K562 (cell line): Measurements from ENCODE around the gene HJV. TPM values are rescaled to one million over a fixed set of nuclear protein-coding genes. Genes with fewer than 3 reads are reported as not detected.

ENCODE experiments used
- ARHGAP35 ChIP-seq: fragments of 450-650 bp; IDR thresholded peaks from 2 replicates; pipeline ENCODE4 v1.6.1; 2018; ENCODE audit not compliant: partially characterized antibody
- ATF7 ChIP-seq: fragments of 450-650 bp; IDR thresholded peaks from 2 replicates; pipeline ENCODE4 v1.7.1; 2014; ENCODE audit warnings: mild to moderate bottlenecking, moderate library complexity
- C11orf30 ChIP-seq: fragments of 450-650 bp; IDR thresholded peaks from 2 replicates; pipeline ENCODE4 v1.6.1; 2016; ENCODE audit warnings: low read depth, mild to moderate bottlenecking
- CREM ChIP-seq: IDR thresholded peaks from 2 replicates; pipeline ENCODE4 v1.6.1; 2014; ENCODE audit warnings: antibody characterized with exemption, low read depth
- EZH2 ChIP-seq: IDR thresholded peaks from 2 replicates; pipeline ENCODE4 v1.6.1; 2012; ENCODE audit warnings: low read depth, mild to moderate bottlenecking, inconsistent platforms, low read length, borderline replicate concordance
- JUND ChIP-seq, 2 experiments: IDR thresholded peaks; 2 replicates in 1 of 2; 3 replicates in 1 of 2; pipeline ENCODE4 v1.6.1; 2011; ENCODE audit warnings: borderline replicate concordance in 2 of 2, low read depth in 2 of 2, low read length in 2 of 2, improper control_type of control experiment in 1 of 2, missing biosample characterization in 1 of 2, missing genetic modification characterization in 1 of 2, missing genetic modification reagents in 1 of 2
- MYBL2 ChIP-seq, 2 experiments: fragments of 450-650 bp in 1 of 2; sonication (generic) in 1 of 2; formaldehyde crosslinking in 1 of 2; IDR thresholded peaks; 2 replicates each; pipeline versions ENCODE4 v1.6.1 to v1.8.1; 2017 to 2022; ENCODE audit warnings: borderline replicate concordance in 1 of 2, inconsistent platforms in 1 of 2, low read depth in 1 of 2, mild to moderate bottlenecking in 1 of 2, missing genetic modification reagents in 1 of 2, moderate library complexity in 1 of 2
- POLR2A ChIP-seq: fragments of 450-650 bp; conservative IDR thresholded peaks from 2 replicates; pipeline ENCODE4 v1.6.1; 2016
- POLR2B ChIP-seq: fragments of 450-650 bp; IDR thresholded peaks from 2 replicates; pipeline ENCODE4 v1.6.1; 2018; ENCODE audit warnings: low read depth; ENCODE audit not compliant: partially characterized antibody
- RBFOX2 ChIP-seq: fragments of 200-400 bp; formaldehyde crosslinking; IDR thresholded peaks from 2 replicates; pipeline ENCODE4 v1.6.1; 2017; ENCODE audit warnings: low read depth, mild to moderate bottlenecking, low read length, moderate library complexity
- RCOR1 ChIP-seq, 2 experiments: IDR thresholded peaks; 2 replicates each; pipeline ENCODE4 v1.6.1; 2012; ENCODE audit warnings: low read depth in 2 of 2, low read length in 2 of 2, borderline replicate concordance in 1 of 2, improper control_type of control experiment in 1 of 2
- SIN3B ChIP-seq: fragments of 450-650 bp; IDR thresholded peaks from 2 replicates; pipeline ENCODE4 v1.6.1; 2017; ENCODE audit warnings: low read depth, mild to moderate bottlenecking, moderate library complexity
- SRSF7 ChIP-seq: fragments of 200-400 bp; formaldehyde crosslinking; optimal IDR thresholded peaks from 2 replicates; pipeline ENCODE3; 2017; ENCODE audit warnings: mild to moderate bottlenecking, low read depth, low read length
- ZNF146 ChIP-seq: IDR thresholded peaks from one replicate; pipeline ENCODE4 v1.6.1; 2018; ENCODE audit warnings: missing compliant biosample characterization; ENCODE audit not compliant: unreplicated experiment
- ZNF232 ChIP-seq: sonication (generic); formaldehyde crosslinking; IDR thresholded peaks from 2 replicates; pipeline ENCODE4 v1.8.0; 2022; ENCODE audit warnings: mild to moderate bottlenecking, missing genetic modification reagents
- ZNF324 ChIP-seq: fragments of 250-450 bp; sonication (Bioruptor Pico); IDR thresholded peaks from 2 replicates; pipeline ENCODE4 v1.4.0; 2020; ENCODE audit warnings: mild to moderate bottlenecking
- polyA plus RNA-seq, 8 experiments: library from polyadenylated mRNA; depleted of rRNA in 4 of 8; stranded (reverse) in 5 of 8; unstranded in 3 of 8; fragments of >200 nt; fragmentation: Nextera tagmentation in 2 of 8; fragmentation: Illumina TruSeq in 1 of 8; extraction: Ambion mirVana in 2 of 8; extraction: Trizol in 1 of 8; gene quantifications; 2 replicates each; pipeline versions ENCODE4 v1.2.1 to v1.2.3, GENCODE V29; 2011 to 2014; ENCODE audit warnings: inconsistent platforms in 1 of 8, missing spikeins in 1 of 8
- total RNA-seq, 7 experiments: library from RNA; depleted of rRNA in 6 of 7; stranded (reverse); fragments of >200 nt in 6 of 7; fragmentation: Illumina TruSeq in 2 of 7; extraction: Trizol in 2 of 7; gene quantifications; 2 replicates each; pipeline versions ENCODE4 v1.2.1 to v1.2.3, GENCODE V29; 2011 to 2021; ENCODE audit warnings: low replicate concordance in 1 of 7
- TF ChIP-seq, protein P1 (sequence below): fragments of 250-450 bp; sonication (Bioruptor Pico); IDR thresholded peaks from 2 replicates; pipeline ENCODE4 v1.5.0; 2022; ENCODE audit warnings: mild to moderate bottlenecking
- TF ChIP-seq, protein P2 (sequence below): IDR thresholded peaks from 2 replicates; pipeline ENCODE4 v1.6.1; 2011; ENCODE audit not compliant: insufficient read length; ENCODE audit errors: extremely low read depth
- TF ChIP-seq, protein P3 (sequence below): sonication (generic); formaldehyde crosslinking; IDR thresholded peaks from 2 replicates; pipeline ENCODE4 v1.8.1; 2022; ENCODE audit warnings: missing genetic modification reagents
- TF ChIP-seq, protein P4 (sequence below), 2 experiments: fragments of 150-350 bp in 1 of 2; IDR thresholded peaks; 2 replicates each; pipeline ENCODE4 v1.6.1; 2012 to 2016; ENCODE audit warnings: low read depth in 2 of 2, low read length in 2 of 2, mild to moderate bottlenecking in 1 of 2, moderate library complexity in 1 of 2

Gene HJV
- total and polyA plus RNA-seq, 9 of the 15 experiments (the other 6 are each of a cell fraction or from before 2014, with no cell fraction given), result 1.0 to 6.6 (median 2.4) TPM

DNA sequence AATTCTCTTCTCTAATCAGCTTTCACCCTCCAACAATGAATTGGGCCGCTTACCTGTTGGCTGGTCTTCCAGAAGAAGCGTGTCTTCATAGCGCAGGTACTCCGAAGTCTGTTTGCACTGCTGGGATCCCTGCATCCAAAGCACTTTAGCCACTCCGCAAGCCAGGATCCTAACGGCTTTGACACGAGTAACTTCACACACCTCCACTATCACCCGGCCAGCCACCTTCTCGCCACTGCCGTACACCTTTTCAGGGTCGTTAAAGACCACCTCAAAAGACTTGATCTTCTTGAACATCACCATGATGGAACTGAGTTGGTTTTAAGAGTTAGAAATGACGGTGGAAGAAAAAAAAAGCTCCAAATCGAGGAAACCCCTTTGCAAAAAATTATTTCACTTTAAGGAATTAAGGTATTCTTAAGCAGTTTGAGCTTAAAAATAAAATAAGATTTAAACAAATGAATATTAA is 25.5 kb downstream of the HJV start (continued):
- TF ChIP-seq EZH2, result no peak
- TF ChIP-seq MYBL2 (IDR thresholded peaks at IDR 0.05; ENCODE audit: low read depth), result no peak
- no peak for TF ChIP-seq MYBL2 (CRISPR knock-in tag; IDR thresholded peaks at IDR 0.05; ENCODE audit: borderline replicate concordance)
- TF ChIP-seq RBFOX2, result no peak
- no peak for TF ChIP-seq SIN3B
- TF ChIP-seq ZNF232 (CRISPR knock-in tag), result no peak; the same call in 1 of the 2 replicates
- no peak for TF ChIP-seq CREM
- no peak for TF ChIP-seq ZNF146 (CRISPR knock-in tag)
- TF ChIP-seq, protein P1, sequence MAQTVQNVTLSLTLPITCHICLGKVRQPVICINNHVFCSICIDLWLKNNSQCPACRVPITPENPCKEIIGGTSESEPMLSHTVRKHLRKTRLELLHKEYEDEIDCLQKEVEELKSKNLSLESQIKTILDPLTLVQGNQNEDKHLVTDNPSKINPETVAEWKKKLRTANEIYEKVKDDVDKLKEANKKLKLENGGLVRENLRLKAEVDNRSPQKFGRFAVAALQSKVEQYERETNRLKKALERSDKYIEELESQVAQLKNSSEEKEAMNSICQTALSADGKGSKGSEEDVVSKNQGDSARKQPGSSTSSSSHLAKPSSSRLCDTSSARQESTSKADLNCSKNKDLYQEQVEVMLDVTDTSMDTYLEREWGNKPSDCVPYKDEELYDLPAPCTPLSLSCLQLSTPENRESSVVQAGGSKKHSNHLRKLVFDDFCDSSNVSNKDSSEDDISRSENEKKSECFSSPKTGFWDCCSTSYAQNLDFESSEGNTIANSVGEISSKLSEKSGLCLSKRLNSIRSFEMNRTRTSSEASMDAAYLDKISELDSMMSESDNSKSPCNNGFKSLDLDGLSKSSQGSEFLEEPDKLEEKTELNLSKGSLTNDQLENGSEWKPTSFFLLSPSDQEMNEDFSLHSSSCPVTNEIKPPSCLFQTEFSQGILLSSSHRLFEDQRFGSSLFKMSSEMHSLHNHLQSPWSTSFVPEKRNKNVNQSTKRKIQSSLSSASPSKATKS (CRISPR knock-in tag), result no peak
- no peak for TF ChIP-seq POLR2B
- TF ChIP-seq C11orf30, result no peak
- TF ChIP-seq RCOR1 (IDR thresholded peaks at IDR 0.05; ENCODE audit: borderline replicate concordance in 1 of 2, low read depth in 2 of 2, low read length in 2 of 2), result no peak
- peak; percentile 79 for TF ChIP-seq ARHGAP35
- no peak for TF ChIP-seq ATF7
- TF ChIP-seq ZNF324 (CRISPR knock-in tag), result no peak
- TF ChIP-seq, protein P2, sequence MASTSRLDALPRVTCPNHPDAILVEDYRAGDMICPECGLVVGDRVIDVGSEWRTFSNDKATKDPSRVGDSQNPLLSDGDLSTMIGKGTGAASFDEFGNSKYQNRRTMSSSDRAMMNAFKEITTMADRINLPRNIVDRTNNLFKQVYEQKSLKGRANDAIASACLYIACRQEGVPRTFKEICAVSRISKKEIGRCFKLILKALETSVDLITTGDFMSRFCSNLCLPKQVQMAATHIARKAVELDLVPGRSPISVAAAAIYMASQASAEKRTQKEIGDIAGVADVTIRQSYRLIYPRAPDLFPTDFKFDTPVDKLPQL, result no peak
- TF ChIP-seq SRSF7, result no peak
- TF ChIP-seq JUND (IDR thresholded peaks at IDR 0.05; ENCODE audit: borderline replicate concordance, low read depth, low read length), result 0 out of 2 replicates have a peak, but pooled peaks have one; percentile 2
- no peak for TF ChIP-seq JUND (tag; IDR thresholded peaks at IDR 0.05; ENCODE audit: borderline replicate concordance, low read depth, low read length)
- no peak for TF ChIP-seq POLR2A
- TF ChIP-seq, protein P3, sequence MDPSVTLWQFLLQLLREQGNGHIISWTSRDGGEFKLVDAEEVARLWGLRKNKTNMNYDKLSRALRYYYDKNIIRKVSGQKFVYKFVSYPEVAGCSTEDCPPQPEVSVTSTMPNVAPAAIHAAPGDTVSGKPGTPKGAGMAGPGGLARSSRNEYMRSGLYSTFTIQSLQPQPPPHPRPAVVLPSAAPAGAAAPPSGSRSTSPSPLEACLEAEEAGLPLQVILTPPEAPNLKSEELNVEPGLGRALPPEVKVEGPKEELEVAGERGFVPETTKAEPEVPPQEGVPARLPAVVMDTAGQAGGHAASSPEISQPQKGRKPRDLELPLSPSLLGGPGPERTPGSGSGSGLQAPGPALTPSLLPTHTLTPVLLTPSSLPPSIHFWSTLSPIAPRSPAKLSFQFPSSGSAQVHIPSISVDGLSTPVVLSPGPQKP, result no peak
- TF ChIP-seq, protein P4, sequence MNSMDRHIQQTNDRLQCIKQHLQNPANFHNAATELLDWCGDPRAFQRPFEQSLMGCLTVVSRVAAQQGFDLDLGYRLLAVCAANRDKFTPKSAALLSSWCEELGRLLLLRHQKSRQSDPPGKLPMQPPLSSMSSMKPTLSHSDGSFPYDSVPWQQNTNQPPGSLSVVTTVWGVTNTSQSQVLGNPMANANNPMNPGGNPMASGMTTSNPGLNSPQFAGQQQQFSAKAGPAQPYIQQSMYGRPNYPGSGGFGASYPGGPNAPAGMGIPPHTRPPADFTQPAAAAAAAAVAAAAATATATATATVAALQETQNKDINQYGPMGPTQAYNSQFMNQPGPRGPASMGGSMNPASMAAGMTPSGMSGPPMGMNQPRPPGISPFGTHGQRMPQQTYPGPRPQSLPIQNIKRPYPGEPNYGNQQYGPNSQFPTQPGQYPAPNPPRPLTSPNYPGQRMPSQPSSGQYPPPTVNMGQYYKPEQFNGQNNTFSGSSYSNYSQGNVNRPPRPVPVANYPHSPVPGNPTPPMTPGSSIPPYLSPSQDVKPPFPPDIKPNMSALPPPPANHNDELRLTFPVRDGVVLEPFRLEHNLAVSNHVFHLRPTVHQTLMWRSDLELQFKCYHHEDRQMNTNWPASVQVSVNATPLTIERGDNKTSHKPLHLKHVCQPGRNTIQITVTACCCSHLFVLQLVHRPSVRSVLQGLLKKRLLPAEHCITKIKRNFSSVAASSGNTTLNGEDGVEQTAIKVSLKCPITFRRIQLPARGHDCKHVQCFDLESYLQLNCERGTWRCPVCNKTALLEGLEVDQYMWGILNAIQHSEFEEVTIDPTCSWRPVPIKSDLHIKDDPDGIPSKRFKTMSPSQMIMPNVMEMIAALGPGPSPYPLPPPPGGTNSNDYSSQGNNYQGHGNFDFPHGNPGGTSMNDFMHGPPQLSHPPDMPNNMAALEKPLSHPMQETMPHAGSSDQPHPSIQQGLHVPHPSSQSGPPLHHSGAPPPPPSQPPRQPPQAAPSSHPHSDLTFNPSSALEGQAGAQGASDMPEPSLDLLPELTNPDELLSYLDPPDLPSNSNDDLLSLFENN (IDR thresholded peaks at IDR 0.05; ENCODE audit: low read depth in 2 of 2, low read length in 2 of 2), result 0 out of 4 replicates have a peak, but pooled peaks of 1 of the 2 experiments have one; percentile 14
